B cell (primary cell): ENCODE results near the gene USP9X. TPM values are rescaled to one million over a fixed set of nuclear protein-coding genes. Genes with fewer than 3 reads are reported as not detected.
A peak's percentile ranks its signal among the peaks of the same experiment; 100 is the strongest.

Experiments
- ATAC-seq: fragments of 200-7000 bp; cut with Tn5 transposase; one replicate; pipeline ENCODE4 v1.10.0; 2021; ENCODE audit warnings: low read depth, mild to moderate bottlenecking, moderate number of reproducible peaks, moderate library complexity
- CTCF ChIA-PET: fragments of 350-600 bp; sonication (Branson Sonifier 250); formaldehyde crosslinking; loops from one replicate; lab custom pipeline; 2021; ENCODE audit warnings: antibody characterized with exemption, inconsistent platforms; lab: Charles Lee
- POLR2A ChIA-PET: fragments of 350-600 bp; sonication (Branson Sonifier 250); formaldehyde crosslinking; loops from one replicate; lab custom pipeline; 2021; ENCODE audit warnings: antibody characterized with exemption; lab: Charles Lee
- DNase-seq: peaks from one replicate; pipeline ENCODE4 v3.0.0; 2013
- H2AFZ ChIP-seq: 2 replicates; pipeline ENCODE4 v1.6.1; 2012; ENCODE audit warnings: mild to moderate bottlenecking, low read depth, low read length; ENCODE audit not compliant: insufficient read depth, poor library complexity, severe bottlenecking
- H3K27ac ChIP-seq, 2 donors: 1 replicate in 1 of 2; 2 replicates in 1 of 2; pipeline ENCODE4 v1.5.1; 2012 to 2013; ENCODE audit warnings: low read length in 2 of 2, mild to moderate bottlenecking in 2 of 2, moderate library complexity in 1 of 2
- H3K27me3 ChIP-seq, 4 experiments: fragments of 200-600 bp in 1 of 4; sonication (generic) in 1 of 4; replicated peaks in 1 of 4; 1 replicate in 2 of 4; 2 replicates in 2 of 4; pipeline versions ENCODE4 v1.6.1 to v1.7.0; 2013 to 2016; ENCODE audit warnings: low read length in 3 of 4, mild to moderate bottlenecking in 2 of 4, mixed read lengths in 1 of 4, moderate library complexity in 1 of 4; ENCODE audit not compliant: insufficient read depth in 4 of 4, control insufficient read depth in 3 of 4; ENCODE audit errors: control extremely low read depth in 1 of 4
- H3K36me3 ChIP-seq, 2 experiments: replicated peaks in 1 of 2; 1 replicate in 1 of 2; 2 replicates in 1 of 2; pipeline versions ENCODE4 v1.6.1 to v1.7.1; 2013; ENCODE audit warnings: low read length in 1 of 2; ENCODE audit not compliant: insufficient read depth in 2 of 2, control insufficient read depth in 1 of 2; ENCODE audit errors: control extremely low read depth in 1 of 2, extremely low read depth in 1 of 2
- H3K4me1 ChIP-seq, 2 donors: fragments of 200-600 bp in 1 of 2; sonication (generic) in 1 of 2; 1 replicate in 1 of 2; 2 replicates in 1 of 2; pipeline versions ENCODE4 v1.5.1 to v1.6.1; 2013 to 2017; ENCODE audit warnings: low read length in 2 of 2; ENCODE audit not compliant: control insufficient read depth in 2 of 2, insufficient read depth in 2 of 2
- H3K4me2 ChIP-seq: replicated peaks from 2 replicates; pipeline ENCODE3; 2012; ENCODE audit warnings: mild to moderate bottlenecking, low read depth, low read length; ENCODE audit not compliant: poor library complexity, severe bottlenecking
- H3K4me3 ChIP-seq, 5 experiments: fragments of 200-600 bp in 1 of 5; sonication (generic) in 1 of 5; 1 replicate in 3 of 5; 2 replicates in 2 of 5; pipeline versions ENCODE4 v1.5.1 to v1.7.0; 2011 to 2016; ENCODE audit warnings: low read length in 4 of 5, mild to moderate bottlenecking in 4 of 5, low read depth in 2 of 5, control low read depth in 1 of 5, moderate library complexity in 1 of 5; ENCODE audit not compliant: insufficient read depth in 1 of 5; ENCODE audit errors: control extremely low read depth in 1 of 5, extremely low read depth in 1 of 5
- H3K79me2 ChIP-seq: fragments of 200-600 bp; sonication (generic); one replicate; pipeline ENCODE4 v1.6.0; 2016; ENCODE audit warnings: low read length; ENCODE audit not compliant: control insufficient read depth, insufficient read depth
- H3K9ac ChIP-seq: fragments of 200-600 bp; sonication (generic); 2 replicates; pipeline ENCODE4 v1.6.1; 2017; ENCODE audit warnings: mild to moderate bottlenecking, low read length, moderate library complexity
- H3K9me3 ChIP-seq, 3 donors: one replicate each; pipeline versions ENCODE4 v1.6.1 to v1.7.1; 2013; ENCODE audit warnings: low read length in 2 of 3; ENCODE audit not compliant: control insufficient read depth in 2 of 3, insufficient read depth in 1 of 3; ENCODE audit errors: control extremely low read depth in 1 of 3
- H4K20me1 ChIP-seq: 2 replicates; pipeline ENCODE4 v1.6.0; 2012; ENCODE audit warnings: mild to moderate bottlenecking, low read length; ENCODE audit not compliant: insufficient read depth, control insufficient read depth, poor library complexity, severe bottlenecking
- H3K27ac Mint-ChIP-seq: one replicate; pipeline ENCODE4 v1.8.0; 2021; ENCODE audit warnings: mixed read lengths
- H3K27me3 Mint-ChIP-seq: one replicate; pipeline ENCODE4 v1.8.0; 2021; ENCODE audit warnings: mixed read lengths
- H3K4me1 Mint-ChIP-seq: one replicate; pipeline ENCODE4 v1.8.0; 2021; ENCODE audit warnings: mixed read lengths
- H3K4me3 Mint-ChIP-seq: one replicate; pipeline ENCODE4 v1.8.0; 2021; ENCODE audit warnings: mixed read lengths
- H3K9me3 Mint-ChIP-seq: one replicate; pipeline ENCODE4 v1.8.0; 2022; ENCODE audit warnings: mixed read lengths; ENCODE audit not compliant: insufficient read depth
- CTCF ChIP-seq: fragments of 200-600 bp; IDR thresholded peaks from one replicate; pipeline ENCODE4 v1.8.0; 2022; ENCODE audit warnings: antibody characterized with exemption, mild to moderate bottlenecking
- EZH2 ChIP-seq: IDR thresholded peaks from 2 replicates; pipeline ENCODE4 v1.6.1; 2012; ENCODE audit warnings: borderline replicate concordance, low read depth, mild to moderate bottlenecking, moderate library complexity, low read length; ENCODE audit not compliant: insufficient read depth, poor library complexity, severe bottlenecking
- WGBS: methylation state at CpG from one replicate; pipeline ENCODE4 v1.1.5; 2013; ENCODE audit warnings: missing lambda C conversion rate; ENCODE audit not compliant: insufficient coverage; 5-methylcytosine and 5-hydroxymethylcytosine counted together
- intact Hi-C: fragments of 100-400 bp; cut with micrococcal nuclease; formaldehyde crosslinking; loops from one replicate; pipeline ENCODE4 v1.10.0; 2022
- polyA plus RNA-seq: library from polyadenylated mRNA; depleted of rRNA; stranded (reverse); fragments of >200 nt; gene quantifications from 2 replicates; pipeline ENCODE4 v1.2.3, GENCODE V29; 2012
- total RNA-seq, 2 donors: library from RNA; stranded (reverse); fragments of 120-200 nt in 1 of 2; gene quantifications; 1 replicate in 1 of 2; 2 replicates in 1 of 2; pipeline versions ENCODE4 v1.2.3 to v1.2.4, GENCODE V29; 2013 to 2022

USP9X gene
- total and polyA plus RNA-seq, 2 donors (not counting 1 experiment from before 2014, with no cell fraction given): 9.6 to 87.6 TPM

GRCh38 chrX:41122664-41123257, 37.5 kb downstream of the USP9X start:
- peak overlapping the region; percentile 45 for H3K4me3 Mint-ChIP-seq

More at GRCh38 chrX:41122664-41123257, 37.5 kb downstream of the USP9X start:
- Histone ChIP-seq H2AFZ (no peak overlapping the region), H3K27me3 (no peaks in the 10 kb centered on the region), H3K9ac (no peak overlapping the region), H3K36me3 (peaks cover 4 to 12% of the 10 kb centered on the region in 2 experiments), H3K4me3 (no peak overlapping the region), H3K4me1 (peaks cover 47 to 48% of the 10 kb centered on the region in 2 donors), H4K20me1 (peaks cover 86% of the 10 kb centered on the region), H3K79me2 (peaks cover 94% of the 10 kb centered on the region), H3K4me2 (peak overlapping the region; percentile 22), H3K9me3 (no peaks in the 10 kb centered on the region), H3K27ac (no peak overlapping the region)
- POLR2A ChIA-PET: no interaction called here
- CTCF ChIA-PET: interaction anchor here (1.7 kb wide), 1 partner anchor 244 kb away, joined by 5 read pairs; no protein-coding TSS in a partner anchor
- no peaks in the 10 kb centered on the region for H3K27me3 Mint-ChIP-seq
- WGBS: no CpG with 5 or more reads among the region's 7 CpGs
- no peak for ATAC-seq
- H3K27ac Mint-ChIP-seq: no peak overlapping the region
- DNase-seq: no peak
- TF ChIP-seq EZH2 (no peak), CTCF (no peak)
- no peaks in the 10 kb centered on the region for H3K9me3 Mint-ChIP-seq
- H3K4me1 Mint-ChIP-seq: peaks cover 67% of the 10 kb centered on the region
- intact Hi-C loops: no loop called here
